Measurements from ENCODE around the gene MC5R.

DNA sequence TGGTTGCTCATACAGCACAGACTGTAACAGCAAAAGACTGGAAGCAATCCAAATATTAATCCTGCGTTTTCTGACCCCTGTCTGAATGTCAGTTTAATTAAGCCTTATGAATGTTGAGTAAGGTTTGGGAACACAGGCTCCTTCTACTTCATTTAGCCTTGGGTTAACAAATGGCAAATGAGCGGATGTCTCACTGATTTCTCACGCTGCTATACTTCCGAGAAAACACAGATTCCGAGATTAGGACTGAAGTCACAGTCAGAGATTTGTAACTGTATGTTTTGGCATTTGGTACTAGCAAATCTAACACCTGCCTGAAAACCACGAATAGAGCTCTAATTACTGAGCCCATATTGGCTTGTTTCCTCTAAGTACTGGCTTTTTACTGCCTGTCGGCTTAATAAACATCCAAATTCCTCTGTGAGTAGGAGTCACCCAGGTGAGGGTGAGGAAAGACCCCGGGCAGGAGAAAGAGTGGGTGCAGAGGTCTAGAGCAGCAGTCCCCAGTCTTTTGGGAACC, 10.6 kb downstream of the MC5R start:
- no peak for TF ChIP-seq SREBF2 (IDR thresholded peaks at IDR 0.05; ENCODE audit: low read length)
- no peak for TF ChIP-seq SMC3 (IDR thresholded peaks at IDR 0.05; ENCODE audit: borderline replicate concordance, low read length)
- no peak for TF ChIP-seq RFX5 (IDR thresholded peaks at IDR 0.05; ENCODE audit: low read depth, low read length)
- no peak for TF ChIP-seq CTCF (IDR thresholded peaks at IDR 0.05 in 2 of 3, conservative IDR thresholded peaks at IDR 0.05 in 1 of 3; ENCODE audit: control insufficient read depth in 2 of 3, extremely low read depth in 1 of 3, insufficient read depth in 1 of 3, low read depth in 3 of 3, low read length in 3 of 3)
- TF ChIP-seq NRF1 (conservative IDR thresholded peaks at IDR 0.05; ENCODE audit: low read depth, low read length): no peak
- no peak for TF ChIP-seq HDAC2 (IDR thresholded peaks at IDR 0.05)

Data from GM12878 (cell line).